DOHH2 (cell line): ENCODE measurements around the gene UPK3A.
"Not testable (repeated sequence)": the region's sequence is repeated elsewhere in the genome, so short reads cannot be mapped to it uniquely, and the experiment has no call there.

Experiments used
- EZH2phosphoT487 ChIP-seq: fragments of 200-600 bp; sonication (generic); IDR thresholded peaks from 2 replicates; pipeline ENCODE4 v1.6.1; 2017; ENCODE audit warnings: borderline replicate concordance, mild to moderate bottlenecking, antibody characterized with exemption, low read length, moderate library complexity, mixed read lengths
- TF ChIP-seq, protein P1 (sequence below): fragments of 200-600 bp; sonication (generic); IDR thresholded peaks from one replicate; pipeline ENCODE4 v1.5.1; 2014; ENCODE audit warnings: antibody characterized with exemption, mild to moderate bottlenecking, low read depth, low read length; ENCODE audit not compliant: poor library complexity, severe bottlenecking

- TF ChIP-seq, protein P1, sequence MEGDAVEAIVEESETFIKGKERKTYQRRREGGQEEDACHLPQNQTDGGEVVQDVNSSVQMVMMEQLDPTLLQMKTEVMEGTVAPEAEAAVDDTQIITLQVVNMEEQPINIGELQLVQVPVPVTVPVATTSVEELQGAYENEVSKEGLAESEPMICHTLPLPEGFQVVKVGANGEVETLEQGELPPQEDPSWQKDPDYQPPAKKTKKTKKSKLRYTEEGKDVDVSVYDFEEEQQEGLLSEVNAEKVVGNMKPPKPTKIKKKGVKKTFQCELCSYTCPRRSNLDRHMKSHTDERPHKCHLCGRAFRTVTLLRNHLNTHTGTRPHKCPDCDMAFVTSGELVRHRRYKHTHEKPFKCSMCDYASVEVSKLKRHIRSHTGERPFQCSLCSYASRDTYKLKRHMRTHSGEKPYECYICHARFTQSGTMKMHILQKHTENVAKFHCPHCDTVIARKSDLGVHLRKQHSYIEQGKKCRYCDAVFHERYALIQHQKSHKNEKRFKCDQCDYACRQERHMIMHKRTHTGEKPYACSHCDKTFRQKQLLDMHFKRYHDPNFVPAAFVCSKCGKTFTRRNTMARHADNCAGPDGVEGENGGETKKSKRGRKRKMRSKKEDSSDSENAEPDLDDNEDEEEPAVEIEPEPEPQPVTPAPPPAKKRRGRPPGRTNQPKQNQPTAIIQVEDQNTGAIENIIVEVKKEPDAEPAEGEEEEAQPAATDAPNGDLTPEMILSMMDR = not testable (repeated sequence)
- not testable (repeated sequence) for TF ChIP-seq EZH2phosphoT487
Measured at GRCh38 chr22:45260395-45260759, 24.4 kb upstream of the UPK3A start.
